Esophagus muscularis mucosa (tissue), 4 donors: ENCODE results near the gene METTL18.

Source experiments
- EP300 ChIP-seq: sonication (generic); formaldehyde crosslinking; IDR thresholded peaks from one replicate; pipeline ENCODE4 v1.6.1; 2017; ENCODE audit warnings: antibody characterized with exemption
- POLR2A ChIP-seq: fragments of 450-650 bp; IDR thresholded peaks from one replicate; pipeline ENCODE4 v1.6.1; 2017; ENCODE audit warnings: antibody characterized with exemption, moderate library complexity, mild to moderate bottlenecking, low read depth
- POLR2AphosphoS5 ChIP-seq, 2 donors: sonication (generic); formaldehyde crosslinking; IDR thresholded peaks; one replicate each; pipeline ENCODE4 v1.6.1; 2017; ENCODE audit warnings: antibody characterized with exemption in 2 of 2
- TF ChIP-seq, protein P1 (sequence below), 3 experiments: fragments of 200-600 bp in 2 of 3; fragments of 450-650 bp in 1 of 3; sonication (generic) in 2 of 3; IDR thresholded peaks; one replicate each; pipeline ENCODE4 v1.5.1; 2017 to 2019; ENCODE audit warnings: antibody characterized with exemption in 3 of 3, mild to moderate bottlenecking in 2 of 3, moderate library complexity in 1 of 3

DNA sequence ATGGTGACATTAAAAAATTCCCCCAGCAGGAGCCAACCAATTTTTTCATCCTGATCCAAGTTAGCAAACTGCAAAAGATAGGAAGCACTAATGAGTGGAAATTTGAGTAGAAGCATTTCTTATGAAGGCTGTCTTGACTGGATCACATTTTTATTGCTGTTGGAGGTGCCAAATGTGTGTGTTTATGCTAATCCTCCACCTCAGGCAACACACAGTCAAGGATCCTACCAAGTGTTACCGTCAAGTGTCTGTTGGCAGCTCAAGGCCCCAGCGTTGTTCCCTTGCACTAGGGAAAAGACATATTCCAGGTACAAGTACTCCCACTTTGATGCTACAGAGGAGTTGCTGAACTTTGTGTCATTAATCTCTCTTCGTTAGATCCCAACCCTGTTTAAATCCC, 18.3 kb downstream of the METTL18 start:
- TF ChIP-seq EP300: no peak
- TF ChIP-seq, protein P1, sequence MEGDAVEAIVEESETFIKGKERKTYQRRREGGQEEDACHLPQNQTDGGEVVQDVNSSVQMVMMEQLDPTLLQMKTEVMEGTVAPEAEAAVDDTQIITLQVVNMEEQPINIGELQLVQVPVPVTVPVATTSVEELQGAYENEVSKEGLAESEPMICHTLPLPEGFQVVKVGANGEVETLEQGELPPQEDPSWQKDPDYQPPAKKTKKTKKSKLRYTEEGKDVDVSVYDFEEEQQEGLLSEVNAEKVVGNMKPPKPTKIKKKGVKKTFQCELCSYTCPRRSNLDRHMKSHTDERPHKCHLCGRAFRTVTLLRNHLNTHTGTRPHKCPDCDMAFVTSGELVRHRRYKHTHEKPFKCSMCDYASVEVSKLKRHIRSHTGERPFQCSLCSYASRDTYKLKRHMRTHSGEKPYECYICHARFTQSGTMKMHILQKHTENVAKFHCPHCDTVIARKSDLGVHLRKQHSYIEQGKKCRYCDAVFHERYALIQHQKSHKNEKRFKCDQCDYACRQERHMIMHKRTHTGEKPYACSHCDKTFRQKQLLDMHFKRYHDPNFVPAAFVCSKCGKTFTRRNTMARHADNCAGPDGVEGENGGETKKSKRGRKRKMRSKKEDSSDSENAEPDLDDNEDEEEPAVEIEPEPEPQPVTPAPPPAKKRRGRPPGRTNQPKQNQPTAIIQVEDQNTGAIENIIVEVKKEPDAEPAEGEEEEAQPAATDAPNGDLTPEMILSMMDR (IDR thresholded peaks at IDR 0.05): no peak
- no peak for TF ChIP-seq POLR2AphosphoS5 (IDR thresholded peaks at IDR 0.05)
- TF ChIP-seq POLR2A: no peak
